Stimulated activated CD4-positive, alpha-beta T cell treated with anti-CD3 and anti-CD28 coated beads, Interleukin-1b, Interleukin-23, amount 100 ng/mL, for 48 hours (primary cell): Measurements from ENCODE around the gene INTS14.

Source experiments
- DNase-seq: peaks from one replicate; pipeline ENCODE4 v3.0.0-alpha.2; 2020

Gene INTS14

GRCh38 chr15:65610871-65611718 lies at the start of gene INTS14:
INTS14 (minus strand) TSS chr15:65611131; CDS start chr15:65607380, 3,751 bp downstream.
- peak; percentile 96 for DNase-seq

- DNase-seq = no peak
Observed at GRCh38 chr15:65659502-65660052, 48.6 kb upstream of the INTS14 start.

GRCh38 chr15:65655457-65655856 lies 44.5 kb upstream of the INTS14 start:
- DNase-seq = no peak

GRCh38 chr15:65655026-65655425 lies 44.1 kb upstream of the INTS14 start:
- DNase-seq = no peak

- DNase-seq = no peak
Observed at GRCh38 chr15:65653801-65654521, 43.0 kb upstream of the INTS14 start.

GRCh38 chr15:65653341-65653740 lies 42.4 kb upstream of the INTS14 start:
- DNase-seq = no peak

GRCh38 chr15:65651831-65652749 lies 41.2 kb upstream of the INTS14 start:
- no peak for DNase-seq

GRCh38 chr15:65651042-65651322 lies 40.1 kb upstream of the INTS14 start:
- DNase-seq = no peak

- no peak for DNase-seq
Observed at GRCh38 chr15:65650312-65651041, 39.5 kb upstream of the INTS14 start.

GRCh38 chr15:65646486-65646885 lies 35.6 kb upstream of the INTS14 start:
- DNase-seq = no peak

GRCh38 chr15:65645392-65645791 lies 34.5 kb upstream of the INTS14 start:
- DNase-seq = no peak

- no peak for DNase-seq
Observed at GRCh38 chr15:65644282-65644681, 33.4 kb upstream of the INTS14 start.

- no peak for DNase-seq
Observed at GRCh38 chr15:65642594-65642993, 31.7 kb upstream of the INTS14 start.

GRCh38 chr15:65641768-65642475 lies 31.0 kb upstream of the INTS14 start:
- DNase-seq = no peak

- DNase-seq = no peak
Observed at GRCh38 chr15:65639509-65639908, 28.6 kb upstream of the INTS14 start.

- DNase-seq = no peak
Observed at GRCh38 chr15:65638681-65639089, 27.8 kb upstream of the INTS14 start.

- no peak for DNase-seq
Observed at GRCh38 chr15:65638109-65638508, 27.2 kb upstream of the INTS14 start.

GRCh38 chr15:65634356-65634755 lies 23.4 kb upstream of the INTS14 start:
- DNase-seq = no peak

GRCh38 chr15:65633752-65634151 lies 22.8 kb upstream of the INTS14 start:
- DNase-seq = no peak

GRCh38 chr15:65632780-65633375 lies 21.9 kb upstream of the INTS14 start:
- no peak for DNase-seq

GRCh38 chr15:65631503-65631902 lies 20.6 kb upstream of the INTS14 start:
- DNase-seq = no peak
